Measurements from ENCODE around the gene STIM1. TPM values are rescaled to one million over a fixed set of nuclear protein-coding genes. Genes with fewer than 3 reads are reported as not detected.

The STIM1 gene
- total RNA-seq, 1 experiment from 2014 or later: 18.0 TPM

DNA sequence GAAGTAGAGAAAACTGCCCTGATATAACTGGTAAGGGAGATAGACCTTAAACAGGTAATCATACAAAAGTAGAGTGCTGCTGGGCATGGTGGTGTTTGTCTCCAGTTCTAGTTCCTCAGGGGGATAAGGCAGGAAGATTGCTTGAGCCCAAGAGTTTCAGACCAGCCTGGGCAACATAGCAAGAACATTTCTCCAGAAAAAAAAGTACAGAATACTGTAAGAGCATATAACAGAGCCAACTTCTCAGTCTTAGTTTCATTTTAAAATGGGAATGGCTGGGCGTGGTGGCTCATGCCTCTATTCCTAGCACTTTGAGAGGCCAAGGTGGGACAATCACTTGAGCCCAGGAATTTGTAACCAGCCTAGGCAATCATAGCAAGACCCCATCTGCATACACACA lies 10.2 kb upstream of the STIM1 start:
- Mint-ChIP-seq H3K4me3 (no peak overlapping the region), H3K36me3 (no peaks in the 10 kb centered on the region), H3K9me3 (no peaks in the 10 kb centered on the region), H3K27me3 (ENCODE audit: low read depth) (peaks cover 9% of the 10 kb centered on the region), H3K27ac (no peak overlapping the region), H3K4me1 (peaks cover 10% of the 10 kb centered on the region)
- ATAC-seq (no peak), DNase-seq (ENCODE audit: low spot score) (no peak)
- TF ChIP-seq, protein P1, sequence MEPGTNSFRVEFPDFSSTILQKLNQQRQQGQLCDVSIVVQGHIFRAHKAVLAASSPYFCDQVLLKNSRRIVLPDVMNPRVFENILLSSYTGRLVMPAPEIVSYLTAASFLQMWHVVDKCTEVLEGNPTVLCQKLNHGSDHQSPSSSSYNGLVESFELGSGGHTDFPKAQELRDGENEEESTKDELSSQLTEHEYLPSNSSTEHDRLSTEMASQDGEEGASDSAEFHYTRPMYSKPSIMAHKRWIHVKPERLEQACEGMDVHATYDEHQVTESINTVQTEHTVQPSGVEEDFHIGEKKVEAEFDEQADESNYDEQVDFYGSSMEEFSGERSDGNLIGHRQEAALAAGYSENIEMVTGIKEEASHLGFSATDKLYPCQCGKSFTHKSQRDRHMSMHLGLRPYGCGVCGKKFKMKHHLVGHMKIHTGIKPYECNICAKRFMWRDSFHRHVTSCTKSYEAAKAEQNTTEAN (CRISPR knock-in tag; IDR thresholded peaks at IDR 0.05): no peak
- TF ChIP-seq RELA (CRISPR knock-in tag; IDR thresholded peaks at IDR 0.05; ENCODE audit: borderline replicate concordance): no peak
- no peak for TF ChIP-seq SP1 (CRISPR knock-in tag; conservative IDR thresholded peaks at IDR 0.05)
- TF ChIP-seq TP53 (CRISPR knock-in tag; IDR thresholded peaks at IDR 0.05): no peak
- no peak for TF ChIP-seq ZNF671 (CRISPR knock-in tag; IDR thresholded peaks at IDR 0.05)
- no peak for TF ChIP-seq HMGA2 (CRISPR knock-in tag; IDR thresholded peaks at IDR 0.05)
- TF ChIP-seq ZNF423 (CRISPR knock-in tag; IDR thresholded peaks at IDR 0.05): no peak
- TF ChIP-seq, protein P2, sequence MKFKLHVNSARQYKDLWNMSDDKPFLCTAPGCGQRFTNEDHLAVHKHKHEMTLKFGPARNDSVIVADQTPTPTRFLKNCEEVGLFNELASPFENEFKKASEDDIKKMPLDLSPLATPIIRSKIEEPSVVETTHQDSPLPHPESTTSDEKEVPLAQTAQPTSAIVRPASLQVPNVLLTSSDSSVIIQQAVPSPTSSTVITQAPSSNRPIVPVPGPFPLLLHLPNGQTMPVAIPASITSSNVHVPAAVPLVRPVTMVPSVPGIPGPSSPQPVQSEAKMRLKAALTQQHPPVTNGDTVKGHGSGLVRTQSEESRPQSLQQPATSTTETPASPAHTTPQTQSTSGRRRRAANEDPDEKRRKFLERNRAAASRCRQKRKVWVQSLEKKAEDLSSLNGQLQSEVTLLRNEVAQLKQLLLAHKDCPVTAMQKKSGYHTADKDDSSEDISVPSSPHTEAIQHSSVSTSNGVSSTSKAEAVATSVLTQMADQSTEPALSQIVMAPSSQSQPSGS (CRISPR knock-in tag; IDR thresholded peaks at IDR 0.05; ENCODE audit: borderline replicate concordance, low read depth): no peak
- TF ChIP-seq, protein P3, sequence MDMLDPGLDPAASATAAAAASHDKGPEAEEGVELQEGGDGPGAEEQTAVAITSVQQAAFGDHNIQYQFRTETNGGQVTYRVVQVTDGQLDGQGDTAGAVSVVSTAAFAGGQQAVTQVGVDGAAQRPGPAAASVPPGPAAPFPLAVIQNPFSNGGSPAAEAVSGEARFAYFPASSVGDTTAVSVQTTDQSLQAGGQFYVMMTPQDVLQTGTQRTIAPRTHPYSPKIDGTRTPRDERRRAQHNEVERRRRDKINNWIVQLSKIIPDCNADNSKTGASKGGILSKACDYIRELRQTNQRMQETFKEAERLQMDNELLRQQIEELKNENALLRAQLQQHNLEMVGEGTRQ (CRISPR knock-in tag; IDR thresholded peaks at IDR 0.05): no peak
- TF ChIP-seq, protein P4, sequence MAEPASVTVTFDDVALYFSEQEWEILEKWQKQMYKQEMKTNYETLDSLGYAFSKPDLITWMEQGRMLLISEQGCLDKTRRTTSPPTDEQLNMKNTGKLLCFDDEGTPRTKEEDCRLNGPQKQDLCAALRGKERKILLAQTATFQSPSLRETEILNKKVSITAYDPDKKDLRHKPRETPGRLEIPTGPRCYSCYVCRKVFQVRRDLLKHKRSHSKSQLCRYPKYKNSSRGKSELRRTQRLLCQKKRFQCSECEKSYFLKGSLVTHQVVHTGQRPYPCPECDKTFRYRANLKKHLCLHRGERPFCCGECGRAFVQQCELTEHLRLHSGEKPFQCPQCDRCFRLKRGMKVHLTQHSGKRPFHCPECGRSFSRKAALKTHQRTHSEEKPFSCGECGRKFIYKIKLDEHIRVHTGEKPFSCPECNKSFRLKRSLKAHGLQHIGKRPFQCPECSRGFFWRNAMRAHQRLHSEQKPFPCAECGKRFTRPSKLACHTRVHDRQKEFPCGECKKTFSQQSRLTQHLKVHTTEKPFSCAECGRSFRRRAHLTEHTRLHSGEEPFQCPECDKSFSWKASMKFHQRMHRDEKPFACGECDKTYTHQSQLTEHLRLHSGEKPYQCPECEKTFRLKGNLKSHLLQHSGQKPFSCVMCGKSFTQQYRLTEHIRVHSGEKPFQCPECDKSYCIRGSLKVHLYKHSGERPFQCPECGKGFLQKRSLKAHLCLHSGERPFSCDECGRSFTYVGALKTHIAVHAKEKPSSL (CRISPR knock-in tag; conservative IDR thresholded peaks at IDR 0.05): no peak
- no peak for TF ChIP-seq TCF7 (CRISPR knock-in tag; IDR thresholded peaks at IDR 0.05; ENCODE audit: low read depth)
- TF ChIP-seq ESRRA (CRISPR knock-in tag; IDR thresholded peaks at IDR 0.05; ENCODE audit: borderline replicate concordance): no peak
- ChIA-PET POLR2A (no interaction called here), CTCF (interaction anchor here (7.2 kb wide), 1 partner anchor 9 kb away, joined by 165 read pairs; the partner anchor contains the start of gene STIM1)

DNA sequence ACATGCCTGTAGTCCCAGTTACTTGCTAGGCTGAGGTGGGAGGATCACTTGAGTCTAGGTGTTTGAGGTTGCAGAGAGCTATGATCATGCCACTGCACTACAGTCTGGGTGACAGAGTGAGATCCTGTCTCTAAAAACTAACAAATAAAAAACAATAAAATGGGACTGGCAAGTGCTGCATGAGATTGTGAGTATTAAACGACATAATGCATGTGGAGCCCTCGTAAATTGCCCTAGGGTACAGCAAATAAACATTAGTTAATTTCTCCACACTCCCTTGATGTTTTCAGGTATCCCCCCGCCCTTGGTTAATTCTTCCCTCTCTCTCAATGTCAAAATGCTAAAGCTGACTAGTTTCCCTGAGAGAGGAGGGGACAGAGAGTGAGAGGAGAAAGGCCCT lies 9.8 kb upstream of the STIM1 start:
- Mint-ChIP-seq H3K27me3 (ENCODE audit: low read depth) (peaks cover 9% of the 10 kb centered on the region), H3K27ac (no peak overlapping the region), H3K9me3 (no peaks in the 10 kb centered on the region), H3K4me1 (peaks cover 10% of the 10 kb centered on the region), H3K4me3 (no peak overlapping the region), H3K36me3 (no peaks in the 10 kb centered on the region)
- no peak for DNase-seq (ENCODE audit: low spot score)
- ChIA-PET CTCF (interaction anchor here (7.2 kb wide), 1 partner anchor 9 kb away, joined by 165 read pairs; the partner anchor contains the start of gene STIM1), POLR2A (no interaction called here)
- ATAC-seq: no peak
- TF ChIP-seq, protein P5, sequence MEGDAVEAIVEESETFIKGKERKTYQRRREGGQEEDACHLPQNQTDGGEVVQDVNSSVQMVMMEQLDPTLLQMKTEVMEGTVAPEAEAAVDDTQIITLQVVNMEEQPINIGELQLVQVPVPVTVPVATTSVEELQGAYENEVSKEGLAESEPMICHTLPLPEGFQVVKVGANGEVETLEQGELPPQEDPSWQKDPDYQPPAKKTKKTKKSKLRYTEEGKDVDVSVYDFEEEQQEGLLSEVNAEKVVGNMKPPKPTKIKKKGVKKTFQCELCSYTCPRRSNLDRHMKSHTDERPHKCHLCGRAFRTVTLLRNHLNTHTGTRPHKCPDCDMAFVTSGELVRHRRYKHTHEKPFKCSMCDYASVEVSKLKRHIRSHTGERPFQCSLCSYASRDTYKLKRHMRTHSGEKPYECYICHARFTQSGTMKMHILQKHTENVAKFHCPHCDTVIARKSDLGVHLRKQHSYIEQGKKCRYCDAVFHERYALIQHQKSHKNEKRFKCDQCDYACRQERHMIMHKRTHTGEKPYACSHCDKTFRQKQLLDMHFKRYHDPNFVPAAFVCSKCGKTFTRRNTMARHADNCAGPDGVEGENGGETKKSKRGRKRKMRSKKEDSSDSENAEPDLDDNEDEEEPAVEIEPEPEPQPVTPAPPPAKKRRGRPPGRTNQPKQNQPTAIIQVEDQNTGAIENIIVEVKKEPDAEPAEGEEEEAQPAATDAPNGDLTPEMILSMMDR (IDR thresholded peaks at IDR 0.05): no peak
- TF ChIP-seq, protein P6, sequence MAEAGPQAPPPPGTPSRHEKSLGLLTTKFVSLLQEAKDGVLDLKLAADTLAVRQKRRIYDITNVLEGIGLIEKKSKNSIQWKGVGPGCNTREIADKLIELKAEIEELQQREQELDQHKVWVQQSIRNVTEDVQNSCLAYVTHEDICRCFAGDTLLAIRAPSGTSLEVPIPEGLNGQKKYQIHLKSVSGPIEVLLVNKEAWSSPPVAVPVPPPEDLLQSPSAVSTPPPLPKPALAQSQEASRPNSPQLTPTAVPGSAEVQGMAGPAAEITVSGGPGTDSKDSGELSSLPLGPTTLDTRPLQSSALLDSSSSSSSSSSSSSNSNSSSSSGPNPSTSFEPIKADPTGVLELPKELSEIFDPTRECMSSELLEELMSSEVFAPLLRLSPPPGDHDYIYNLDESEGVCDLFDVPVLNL (CRISPR knock-in tag; IDR thresholded peaks at IDR 0.05; ENCODE audit: borderline replicate concordance, low read depth): no peak
- no peak for TF ChIP-seq TCF7 (CRISPR knock-in tag; IDR thresholded peaks at IDR 0.05; ENCODE audit: low read depth)
- TF ChIP-seq ZNF416 (CRISPR knock-in tag; IDR thresholded peaks at IDR 0.05): no peak
- TF ChIP-seq, protein P7, sequence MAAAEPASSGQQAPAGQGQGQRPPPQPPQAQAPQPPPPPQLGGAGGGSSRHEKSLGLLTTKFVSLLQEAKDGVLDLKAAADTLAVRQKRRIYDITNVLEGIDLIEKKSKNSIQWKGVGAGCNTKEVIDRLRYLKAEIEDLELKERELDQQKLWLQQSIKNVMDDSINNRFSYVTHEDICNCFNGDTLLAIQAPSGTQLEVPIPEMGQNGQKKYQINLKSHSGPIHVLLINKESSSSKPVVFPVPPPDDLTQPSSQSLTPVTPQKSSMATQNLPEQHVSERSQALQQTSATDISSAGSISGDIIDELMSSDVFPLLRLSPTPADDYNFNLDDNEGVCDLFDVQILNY (CRISPR knock-in tag; IDR thresholded peaks at IDR 0.05): no peak
- no peak for TF ChIP-seq JUN (CRISPR knock-in tag; IDR thresholded peaks at IDR 0.05)
- no peak for TF ChIP-seq NFYB (CRISPR knock-in tag; conservative IDR thresholded peaks at IDR 0.05; ENCODE audit: low read depth)
- TF ChIP-seq, protein P4 (CRISPR knock-in tag; conservative IDR thresholded peaks at IDR 0.05): no peak
- no peak for TF ChIP-seq NR1H2 (CRISPR knock-in tag; IDR thresholded peaks at IDR 0.05)
- TF ChIP-seq ZNF671 (CRISPR knock-in tag; IDR thresholded peaks at IDR 0.05): no peak
- TF ChIP-seq, protein P3 (CRISPR knock-in tag; IDR thresholded peaks at IDR 0.05): no peak
- TF ChIP-seq, protein P2 (CRISPR knock-in tag; IDR thresholded peaks at IDR 0.05; ENCODE audit: borderline replicate concordance, low read depth): no peak
- no peak for TF ChIP-seq TP53 (CRISPR knock-in tag; IDR thresholded peaks at IDR 0.05)

All from WTC11 (cell line).